HG02610 (cell line): Measurements from ENCODE around the gene PKP1.

ENCODE experiments used
- ATAC-seq: cut with Tn5 transposase; IDR thresholded peaks from one replicate; pipeline ENCODE4 v1.9.1; 2021; ENCODE audit warnings: mild to moderate bottlenecking, moderate library complexity; ENCODE audit not compliant: unreplicated experiment

Gene PKP1

DNA sequence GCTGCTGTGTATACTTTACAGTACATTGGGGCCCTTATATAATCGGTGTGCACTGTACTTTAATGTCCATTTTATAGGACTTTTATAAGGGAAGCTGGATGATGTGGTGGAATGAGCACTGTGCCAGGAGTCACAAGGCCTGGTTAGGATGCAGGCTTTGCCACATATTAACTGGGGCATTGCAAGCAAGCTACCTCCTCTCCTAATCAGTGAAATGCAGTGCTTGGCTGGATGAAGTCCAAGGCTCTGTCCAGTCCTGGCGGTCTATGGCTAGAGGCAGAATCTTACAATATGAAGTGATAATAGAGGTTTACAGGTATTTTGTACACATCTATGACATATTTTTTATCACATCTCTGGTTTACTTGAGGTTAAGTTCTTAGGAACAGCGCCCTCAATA lies 1.7 kb upstream of the PKP1 start:
- ATAC-seq, result no peak

DNA sequence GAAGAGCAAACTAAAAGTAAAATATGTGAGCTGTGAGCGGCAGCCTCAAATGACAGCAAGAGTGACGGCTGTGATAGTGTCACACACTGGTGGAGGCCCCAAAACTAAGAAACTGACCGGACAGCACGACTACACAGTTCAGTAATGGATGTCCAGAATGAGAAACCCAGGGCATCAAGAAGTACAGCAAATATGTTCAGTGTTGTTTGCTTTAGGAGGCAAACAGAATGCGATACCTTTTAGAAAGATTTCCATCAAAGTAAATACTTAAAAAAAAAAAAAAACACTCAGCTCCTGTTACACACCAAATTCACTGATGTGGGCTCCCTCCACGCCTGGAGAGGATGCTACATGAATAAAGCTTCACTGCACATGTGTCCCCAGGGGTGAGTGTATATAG lies 1.1 kb upstream of the PKP1 start:
- no peak for ATAC-seq

DNA sequence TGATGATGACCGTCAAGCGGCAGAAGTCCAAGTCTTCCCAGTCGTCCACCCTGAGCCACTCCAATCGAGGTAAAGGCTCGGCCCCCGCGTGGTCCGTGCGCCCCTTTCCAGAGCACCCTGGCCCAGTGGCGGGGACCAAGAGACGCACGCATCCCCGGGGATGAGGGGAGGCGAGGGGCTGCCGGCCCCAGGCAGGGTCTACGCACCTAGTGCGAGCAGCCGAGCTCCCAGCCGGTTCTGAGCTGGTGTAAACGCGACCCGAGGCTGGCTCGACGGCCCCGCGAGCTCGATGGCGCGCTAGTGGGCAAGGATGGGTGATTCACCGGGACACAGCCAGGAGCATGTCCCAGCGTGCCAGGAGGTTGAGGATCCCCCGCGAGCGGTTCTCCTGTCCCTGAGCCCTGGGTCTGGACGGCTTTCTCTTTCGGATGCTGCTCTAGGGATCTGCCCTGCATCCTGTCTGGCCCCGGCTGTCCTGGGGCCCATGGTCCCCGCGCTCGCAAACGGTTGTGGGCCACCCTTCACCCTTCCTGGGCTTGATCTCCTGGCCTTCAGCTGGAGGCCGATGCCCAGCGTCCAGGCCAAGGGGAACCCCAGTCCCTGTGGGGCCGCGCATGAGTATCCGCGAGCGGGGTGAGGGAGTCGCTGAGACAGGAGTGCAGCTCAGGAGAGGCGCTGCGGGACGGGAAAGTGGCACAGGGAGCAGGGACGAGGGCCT lies 689 bp downstream of the PKP1 start:
- no peak for ATAC-seq

DNA sequence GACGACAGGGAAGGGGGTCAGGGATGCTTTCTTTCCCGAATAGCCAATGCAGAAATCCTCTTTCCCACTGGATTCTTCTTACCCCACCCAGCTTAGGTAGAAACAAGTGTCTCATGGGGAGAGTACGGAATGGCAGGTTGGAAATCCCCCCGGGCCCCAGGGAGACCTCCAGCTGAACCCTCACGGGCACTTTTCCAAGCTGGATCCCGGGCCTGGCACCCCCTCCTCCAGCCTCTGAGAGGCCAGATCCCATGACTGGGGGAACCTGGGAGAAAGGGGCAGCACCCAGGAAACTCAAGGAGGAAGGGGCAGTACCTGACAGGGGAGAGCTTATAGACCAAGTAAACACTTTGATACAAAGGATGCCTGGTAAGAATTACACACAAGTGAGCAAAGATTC lies 1.3 kb downstream of the PKP1 start:
- ATAC-seq, result no peak

DNA sequence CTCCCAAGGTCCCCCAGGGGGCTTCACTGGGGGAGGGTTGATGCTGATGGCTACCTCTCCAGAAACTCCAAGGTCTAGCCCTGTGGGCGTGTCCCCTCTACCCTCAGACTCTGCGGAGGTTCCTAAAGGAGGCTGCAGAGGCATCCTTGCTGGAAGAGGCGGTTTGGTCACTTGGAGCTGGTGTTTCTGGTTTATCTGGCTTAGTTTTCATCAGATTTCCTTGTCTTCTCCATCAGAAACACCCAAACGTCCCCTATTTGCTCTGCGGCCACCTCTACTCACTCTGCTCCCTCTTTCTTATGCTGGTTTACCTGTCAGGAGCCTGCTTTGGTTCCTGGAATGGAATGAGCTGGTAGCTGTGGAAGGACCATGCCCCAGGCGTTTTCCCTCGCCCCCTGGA lies 2.5 kb downstream of the PKP1 start:
- no peak for ATAC-seq

DNA sequence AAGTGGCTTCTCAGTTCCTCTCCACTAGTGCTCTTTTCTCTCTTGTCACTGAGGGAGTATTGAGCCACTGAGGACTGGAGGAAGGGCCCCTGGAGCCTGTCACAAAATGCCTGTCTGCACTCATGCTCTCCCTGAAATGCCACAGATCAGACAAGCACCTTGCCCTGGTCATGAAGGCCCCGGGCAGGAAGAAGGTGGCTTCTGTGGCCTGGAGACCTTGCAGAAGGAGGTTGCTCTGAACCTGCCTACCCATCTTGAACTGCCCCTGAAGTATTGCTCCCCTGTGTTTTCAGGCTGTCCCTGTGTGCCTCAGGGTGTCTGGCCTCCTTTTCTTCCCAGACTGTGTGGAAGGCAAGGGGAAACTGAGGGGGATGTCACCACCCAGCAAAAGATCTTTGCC lies 3.1 kb downstream of the PKP1 start:
- no peak for ATAC-seq

DNA sequence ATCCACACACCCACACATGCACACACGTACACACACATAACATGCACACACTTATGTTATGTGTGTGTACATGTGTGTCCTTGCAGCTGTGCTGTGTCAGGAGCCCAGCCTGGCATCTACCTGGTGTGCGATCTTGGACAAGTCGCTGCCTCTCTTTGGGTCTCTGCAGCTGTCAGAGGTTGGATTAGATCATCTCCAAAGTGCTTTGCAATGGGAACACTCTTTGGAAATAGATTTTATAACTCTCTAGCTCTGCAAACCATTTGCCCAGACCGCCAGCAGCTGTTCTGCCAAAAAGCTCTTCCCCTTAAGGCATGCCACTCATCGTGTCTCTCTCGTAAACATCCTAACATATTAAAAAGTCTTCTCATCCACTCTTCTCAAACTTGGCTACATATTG lies 4.7 kb downstream of the PKP1 start:
- ATAC-seq, result no peak

DNA sequence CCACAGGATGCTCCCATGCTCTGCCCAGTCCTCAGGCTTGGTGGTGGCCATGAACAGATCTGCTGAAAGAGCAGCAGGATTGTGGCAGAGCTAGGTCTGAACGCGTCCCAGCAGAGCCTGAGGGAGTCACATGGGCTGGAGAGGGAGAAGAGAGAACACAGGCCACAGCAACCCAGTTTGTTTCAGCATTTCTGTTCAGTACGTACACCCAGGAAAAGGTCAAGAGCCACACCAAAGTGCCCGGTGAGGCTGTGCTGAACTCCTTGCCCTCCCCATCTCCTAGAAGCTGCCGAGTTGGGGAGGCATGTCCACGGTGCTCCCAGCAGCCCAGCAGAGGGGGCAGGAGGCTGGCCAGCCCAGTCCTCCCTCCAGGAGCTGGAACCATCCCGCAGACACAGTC lies 5.5 kb downstream of the PKP1 start:
- no peak for ATAC-seq

DNA sequence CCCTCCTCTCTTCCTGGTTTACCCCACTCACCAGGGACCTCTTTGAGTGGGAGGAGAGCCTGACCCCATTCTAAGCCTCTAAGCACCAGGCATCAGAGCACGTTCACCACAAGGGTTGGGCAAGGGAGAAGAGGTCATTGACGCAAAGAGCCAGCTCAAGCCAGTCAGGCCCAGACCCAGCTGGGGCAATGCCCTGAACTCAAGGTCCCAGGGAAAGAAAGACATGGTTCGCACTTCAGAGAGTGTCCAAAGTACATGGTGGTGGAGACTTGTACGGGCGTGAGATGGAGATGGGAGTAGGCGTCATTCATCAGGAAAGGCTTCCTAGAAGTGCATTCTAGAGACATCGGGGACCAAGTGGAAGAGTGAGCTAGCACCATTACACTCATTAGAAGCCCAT lies 7.2 kb downstream of the PKP1 start:
- no peak for ATAC-seq

DNA sequence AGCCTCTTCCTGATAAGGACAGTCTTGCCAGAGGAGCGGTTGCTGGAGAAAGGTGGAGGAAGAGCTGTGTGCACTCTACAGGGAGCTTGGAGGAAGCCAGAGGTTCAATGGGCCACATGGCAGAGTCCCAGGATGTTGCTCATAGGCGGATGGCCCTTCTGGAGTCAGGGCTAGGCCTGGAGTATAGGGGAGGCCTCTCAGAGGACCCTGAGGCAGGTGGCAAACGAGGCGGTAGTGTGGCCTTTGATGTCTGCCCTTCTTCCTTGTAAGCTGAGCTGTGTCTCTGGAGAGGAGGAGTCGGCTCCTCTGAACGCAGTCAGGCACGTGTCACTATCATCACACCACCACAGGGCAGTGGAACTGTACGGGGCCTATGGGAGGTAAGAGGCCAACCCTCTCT lies 8.6 kb downstream of the PKP1 start:
- ATAC-seq, result no peak

DNA sequence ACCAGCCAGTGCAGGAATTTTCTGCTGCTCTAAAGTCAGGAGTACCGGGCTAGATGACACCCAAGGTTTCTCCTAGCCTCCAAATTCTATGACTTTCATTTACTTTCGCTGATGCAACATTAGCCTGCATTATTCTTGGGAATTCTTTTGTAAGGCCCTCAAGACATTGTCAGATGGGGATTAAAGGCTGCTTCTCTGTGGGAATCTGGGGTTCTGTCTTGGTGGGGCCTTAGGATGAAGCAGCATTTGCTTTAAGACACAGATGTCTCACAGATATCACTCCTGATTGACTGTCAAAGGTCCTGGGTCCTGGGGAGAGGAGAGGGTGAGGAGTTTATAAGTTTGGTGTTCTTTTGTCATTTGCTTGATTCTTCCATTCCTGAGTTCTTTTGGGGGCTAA lies 11.6 kb downstream of the PKP1 start:
- no peak for ATAC-seq

DNA sequence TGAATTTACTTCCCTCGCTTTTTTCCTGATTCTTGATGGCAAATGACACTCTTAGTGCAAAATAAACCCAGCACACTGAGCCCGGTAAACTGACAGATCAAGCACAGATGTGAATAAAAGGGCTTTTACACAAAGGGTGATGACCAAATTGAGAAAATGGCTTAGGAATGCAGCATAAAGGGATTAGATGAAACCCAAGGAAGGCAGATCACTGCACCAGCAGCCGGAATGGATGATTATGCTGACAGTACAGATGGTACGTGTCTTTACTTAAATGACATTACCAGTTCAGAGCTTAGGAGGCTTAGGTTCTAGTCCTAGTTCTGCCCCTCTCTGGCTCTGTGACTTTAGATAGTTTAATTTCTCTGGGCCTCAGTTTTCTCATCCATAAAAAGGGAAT lies 12.0 kb downstream of the PKP1 start:
- no peak for ATAC-seq

DNA sequence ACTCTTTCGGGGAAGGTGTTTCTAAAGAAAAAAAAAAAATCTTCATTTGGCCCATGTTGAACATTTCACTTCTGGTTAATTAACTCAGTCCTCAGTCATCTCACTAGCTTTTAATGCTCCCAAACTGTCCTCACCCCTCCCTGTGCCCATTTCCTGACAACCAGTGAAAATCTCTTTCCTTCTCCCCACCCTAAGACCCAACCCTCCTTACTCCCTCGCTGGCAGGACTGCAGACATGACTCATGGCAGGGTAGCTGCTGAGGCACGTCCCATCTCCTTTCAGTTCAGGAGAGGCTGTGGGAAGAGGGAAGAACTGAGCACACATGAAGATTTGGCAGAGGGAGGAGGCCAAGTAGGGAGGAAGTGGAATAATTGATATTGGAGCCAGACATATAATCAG lies 12.6 kb downstream of the PKP1 start:
- ATAC-seq, result no peak

DNA sequence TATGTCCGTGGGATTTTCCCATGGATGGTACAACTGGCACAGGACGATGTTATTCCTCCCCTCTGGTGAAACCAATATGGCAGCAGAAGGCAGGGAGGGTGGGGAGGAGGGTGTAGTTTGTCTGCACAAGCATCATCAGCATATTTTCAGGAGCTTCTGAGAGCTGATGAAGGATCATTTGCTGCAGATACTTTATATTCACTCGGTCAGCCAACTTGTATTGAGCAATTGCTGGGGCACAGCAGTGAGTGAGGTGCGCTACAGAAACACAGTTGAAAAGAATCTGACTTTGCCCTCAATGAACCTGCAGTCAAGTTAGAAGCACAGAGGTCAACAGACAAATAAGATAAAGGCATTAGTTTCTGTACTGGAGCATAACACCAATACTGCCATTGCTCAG lies 13.0 kb downstream of the PKP1 start:
- ATAC-seq, result no peak

DNA sequence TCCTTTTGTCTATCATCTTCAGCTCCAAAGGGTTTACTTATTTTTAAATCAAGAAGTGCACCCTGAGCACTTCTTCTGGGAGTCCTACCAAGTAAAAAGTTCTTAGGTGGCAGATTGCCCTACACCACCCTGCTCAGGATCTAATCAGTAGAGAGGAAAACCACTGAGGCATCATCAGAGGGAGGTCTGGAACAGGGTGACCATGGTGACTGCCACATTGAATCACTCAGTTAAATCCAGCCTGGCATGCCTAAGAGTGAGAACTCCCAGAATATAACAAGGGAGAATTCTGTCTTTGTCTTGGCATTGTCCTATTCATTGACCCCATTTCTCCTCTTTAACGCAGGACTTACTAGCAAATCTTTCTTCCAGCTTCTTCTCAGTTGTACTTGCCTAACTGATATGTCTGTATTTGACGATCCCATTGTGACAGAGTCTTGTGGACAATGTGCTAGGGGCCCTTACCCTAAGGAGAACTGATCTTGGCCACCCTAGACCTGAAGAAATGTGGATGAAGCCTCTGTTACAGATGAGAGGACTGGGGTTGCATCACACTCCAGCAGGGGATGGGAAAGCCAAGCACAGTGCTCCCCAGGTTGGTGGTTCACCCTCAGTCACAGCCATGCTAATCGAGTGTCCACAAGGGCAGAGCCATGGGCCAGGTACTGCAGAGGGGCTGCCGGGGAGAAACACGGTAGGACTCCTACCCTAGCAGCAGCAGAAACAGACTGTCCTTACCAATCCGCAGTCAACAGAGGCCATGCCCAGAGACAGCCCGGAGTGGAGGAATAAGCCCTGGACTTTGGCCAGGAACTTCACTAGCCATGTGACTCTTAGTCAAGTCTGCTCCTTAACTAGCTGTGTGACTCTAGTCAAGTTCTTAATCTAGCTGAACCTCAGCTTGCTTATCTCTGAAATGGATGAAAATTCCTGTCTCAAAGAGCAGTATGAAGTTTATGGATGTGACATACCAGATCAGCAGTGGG lies 15.4 kb downstream of the PKP1 start:
- ATAC-seq, result no peak

DNA sequence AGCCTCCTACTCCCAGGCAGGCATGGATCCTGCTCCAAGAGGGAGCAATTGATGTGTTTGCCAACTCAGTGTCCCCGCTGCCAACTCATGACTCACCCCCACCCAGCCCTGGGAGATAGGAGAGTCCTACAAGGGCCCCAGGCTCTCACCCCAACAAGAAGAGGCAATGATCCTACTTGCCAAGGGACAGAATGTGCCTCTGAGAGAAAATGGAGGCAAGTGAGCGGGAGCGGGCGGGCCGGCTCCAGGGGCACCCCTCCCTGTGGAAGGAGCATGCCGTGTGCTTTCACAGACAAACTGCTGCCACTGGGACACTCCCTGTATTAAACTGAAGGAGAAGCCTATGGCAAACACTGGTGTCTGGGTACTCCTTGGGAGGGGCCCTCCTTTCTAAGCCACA lies 16.7 kb downstream of the PKP1 start:
- ATAC-seq, result no peak

DNA sequence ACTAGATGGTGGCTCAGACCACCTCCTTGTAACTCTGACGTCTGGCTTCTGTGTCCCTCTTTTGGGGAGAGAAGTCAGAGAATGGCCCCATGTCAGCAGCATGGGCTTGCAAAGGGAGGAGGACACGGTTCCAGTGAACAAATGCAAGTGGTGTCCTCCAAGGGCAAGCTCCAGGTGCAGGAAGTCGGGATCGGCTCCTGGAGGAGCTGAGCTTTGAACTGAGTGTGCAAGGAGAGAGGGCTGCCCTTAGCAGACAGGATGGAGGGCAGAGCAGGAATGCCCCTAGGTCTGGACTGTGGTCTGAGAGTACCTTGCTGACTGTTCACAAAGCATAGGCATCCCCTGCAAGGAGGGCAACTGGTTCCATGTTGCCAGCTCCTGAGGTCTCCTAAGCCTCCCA lies 17.3 kb downstream of the PKP1 start:
- no peak for ATAC-seq

DNA sequence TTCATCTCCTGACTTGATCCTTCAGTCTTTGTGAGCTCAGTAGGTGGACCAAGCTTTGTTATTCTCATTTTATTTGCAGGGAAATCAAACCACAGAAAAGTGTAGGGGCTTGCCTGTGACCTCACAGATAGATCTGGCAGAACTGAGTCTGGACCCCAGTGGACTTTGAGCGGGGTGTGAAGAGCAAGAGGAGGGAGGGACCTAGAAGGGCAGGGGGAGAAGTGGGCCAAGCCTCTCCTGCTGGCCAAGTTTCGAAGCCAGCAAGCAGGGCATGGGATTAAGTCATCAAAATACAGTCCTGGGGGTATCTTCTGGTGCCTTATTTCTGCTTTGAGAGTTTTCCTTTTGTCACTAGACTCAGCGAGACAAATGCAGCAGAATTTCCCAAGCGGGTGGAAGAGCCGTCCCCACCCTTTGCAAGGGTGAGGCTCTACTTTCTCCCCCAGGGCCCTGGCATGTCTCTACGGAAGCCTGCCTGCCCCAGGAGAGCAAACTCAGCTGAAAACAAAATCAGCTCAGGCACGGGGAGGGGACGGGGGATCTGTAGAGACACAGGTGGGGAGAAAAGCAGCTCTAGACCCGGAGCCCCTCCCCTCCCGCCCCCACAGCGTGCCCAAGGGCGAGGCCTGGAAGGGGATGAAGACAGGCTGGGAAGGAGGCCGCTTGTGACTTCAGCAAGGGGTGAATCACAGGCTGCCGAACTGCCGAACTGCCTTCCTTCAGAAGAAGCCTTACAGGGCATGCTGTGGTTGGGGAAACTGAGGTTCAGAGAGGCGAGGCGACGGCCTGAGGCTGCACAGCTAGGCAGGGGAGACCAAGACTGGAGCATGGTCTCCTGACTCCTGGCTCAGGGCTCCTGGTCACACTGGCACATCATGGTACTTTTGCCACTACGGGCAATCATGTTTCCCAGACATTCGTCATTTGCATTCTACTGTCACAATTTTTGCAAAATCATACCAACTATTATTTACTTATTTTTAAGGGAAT lies 19.2 kb downstream of the PKP1 start:
- no peak for ATAC-seq

DNA sequence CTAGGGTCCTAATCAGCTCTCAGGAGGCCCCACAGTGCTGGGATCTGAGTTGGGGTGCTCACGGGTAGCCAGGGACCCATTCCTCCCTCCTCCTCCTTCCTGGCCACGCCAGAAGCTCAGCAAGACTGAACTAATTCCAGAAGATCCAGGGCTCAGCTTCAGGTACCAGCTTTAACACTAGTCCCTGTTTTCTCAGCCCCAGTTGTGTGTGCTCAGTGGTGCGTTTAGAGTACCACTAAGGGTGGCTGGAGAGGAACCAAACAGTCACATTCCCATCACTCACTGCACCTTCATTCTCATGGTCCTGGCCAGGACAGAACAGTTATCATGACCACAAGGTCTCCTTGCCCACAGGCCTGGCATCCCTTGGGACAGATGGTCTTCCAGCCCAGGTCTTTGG lies 20.8 kb downstream of the PKP1 start:
- no peak for ATAC-seq

DNA sequence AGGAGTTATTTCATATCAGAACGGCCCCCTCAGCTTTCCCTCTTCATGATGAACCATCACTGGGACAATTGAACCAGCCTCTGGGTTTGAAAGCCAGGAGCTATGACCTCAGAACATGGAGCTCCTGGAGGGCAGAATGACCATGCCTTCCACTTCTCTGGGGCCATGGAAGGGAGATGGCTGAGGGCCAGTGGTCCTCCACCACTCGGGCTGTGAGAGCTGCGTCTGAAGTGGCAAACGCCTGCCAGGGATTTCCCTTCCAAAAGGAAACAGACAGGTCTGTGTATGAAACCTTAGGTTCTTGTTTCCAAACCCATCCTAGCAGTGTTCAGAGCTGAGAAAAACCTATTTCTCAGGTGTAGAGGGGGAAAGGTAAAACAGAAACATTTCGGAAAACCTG lies 22.5 kb downstream of the PKP1 start:
- no peak for ATAC-seq

DNA sequence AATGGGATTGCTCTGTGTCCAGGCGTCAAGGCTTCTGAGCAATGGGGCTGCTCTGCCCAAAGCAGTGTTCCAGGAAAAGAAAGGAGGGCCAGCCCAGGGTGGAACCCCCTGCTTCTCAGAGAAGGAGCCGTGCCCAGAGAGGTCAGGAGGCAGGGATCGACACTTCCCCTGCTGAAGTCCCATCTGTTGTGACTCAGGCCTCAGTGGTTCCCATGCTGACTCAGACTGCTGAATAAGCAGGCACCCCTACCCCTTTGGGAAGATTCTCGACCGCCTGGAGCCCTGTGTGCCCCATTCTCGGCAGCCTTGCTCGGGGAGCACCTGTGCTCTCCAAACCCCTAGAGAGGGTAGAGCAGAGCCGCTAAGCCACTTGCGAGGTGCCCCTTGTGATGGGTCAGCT lies 23.9 kb downstream of the PKP1 start:
- ATAC-seq, result no peak
